Fibroblast of skin of abdomen (primary cell): ENCODE results near the gene PLCL1.
A peak's percentile ranks its signal among the peaks of the same experiment; 100 is the strongest.

Experiments
- DNase-seq: peaks from one replicate; pipeline ENCODE4 v3.0.0-alpha.2; 2013

PLCL1 gene

GRCh38 chr2:198004921-198005829 lies 200.8 kb downstream of the PLCL1 start:
- no peak for DNase-seq

- no peak for DNase-seq
Measured at GRCh38 chr2:198006733-198007132, 202.3 kb downstream of the PLCL1 start.

- no peak for DNase-seq
Measured at GRCh38 chr2:198008230-198008629, 203.8 kb downstream of the PLCL1 start.

DNA sequence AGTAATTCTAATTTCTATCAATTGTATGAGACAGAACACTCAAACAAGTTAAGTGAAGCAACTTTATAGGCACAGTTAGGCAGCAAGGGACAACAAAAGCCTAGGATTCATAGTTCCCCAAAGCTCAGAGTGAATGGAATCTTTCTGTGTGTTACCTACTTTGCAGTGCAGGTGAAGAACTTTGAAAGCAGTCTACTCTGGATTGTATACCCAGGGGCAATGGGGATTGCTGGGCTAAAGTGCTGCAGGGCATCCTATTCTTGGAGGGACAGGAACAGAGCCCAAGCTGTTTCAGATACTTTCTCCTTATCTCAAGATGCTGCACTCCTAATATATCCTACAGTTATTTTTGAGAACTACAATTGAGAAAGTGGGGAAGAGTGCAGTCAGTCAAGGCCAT lies 207.6 kb downstream of the PLCL1 start:
- no peak for DNase-seq

DNA sequence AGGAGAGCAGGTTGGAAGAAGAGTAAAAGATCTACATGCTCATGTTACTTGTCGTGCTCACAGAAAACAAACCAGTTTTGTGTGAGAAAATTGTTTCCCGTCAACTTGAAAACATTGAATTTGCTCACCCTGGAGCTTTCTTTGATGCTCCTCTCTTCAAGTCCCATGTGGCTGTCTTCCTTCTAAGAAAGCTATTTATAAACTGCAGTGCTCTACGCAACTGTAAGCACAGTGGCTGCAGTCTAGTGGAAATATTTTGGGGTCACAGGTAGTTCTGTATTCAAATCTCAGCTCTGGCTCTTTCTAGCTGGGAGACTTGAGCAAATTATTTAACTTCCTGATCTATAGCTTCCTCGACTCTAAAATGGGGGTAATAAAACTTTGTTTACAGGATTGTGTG lies 211.8 kb downstream of the PLCL1 start:
- no peak for DNase-seq

- DNase-seq = no peak
Measured at GRCh38 chr2:198017068-198017467, 212.7 kb downstream of the PLCL1 start.

GRCh38 chr2:198028955-198029354 lies 224.6 kb downstream of the PLCL1 start:
- DNase-seq = no peak

DNA sequence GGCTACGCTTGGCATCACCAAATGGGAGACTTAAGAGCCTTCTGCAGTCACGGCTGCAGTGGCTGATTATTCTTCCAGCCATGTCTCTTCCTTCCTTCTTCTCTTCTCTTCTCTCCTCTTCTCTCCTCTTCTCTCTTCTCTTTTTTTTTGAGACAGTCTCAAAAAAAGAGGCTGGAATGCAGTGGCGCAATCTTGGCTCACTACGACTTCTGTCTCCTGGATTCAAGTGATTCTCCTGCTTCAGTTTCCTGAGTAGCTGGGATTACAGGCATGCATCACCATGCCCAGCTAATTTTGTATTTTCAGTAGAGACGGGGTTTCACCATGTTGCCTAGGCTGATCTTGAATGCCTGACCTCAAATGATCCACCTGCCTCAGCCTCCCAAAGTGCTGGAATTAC lies 225.2 kb downstream of the PLCL1 start:
- DNase-seq = peak; percentile 3

DNA sequence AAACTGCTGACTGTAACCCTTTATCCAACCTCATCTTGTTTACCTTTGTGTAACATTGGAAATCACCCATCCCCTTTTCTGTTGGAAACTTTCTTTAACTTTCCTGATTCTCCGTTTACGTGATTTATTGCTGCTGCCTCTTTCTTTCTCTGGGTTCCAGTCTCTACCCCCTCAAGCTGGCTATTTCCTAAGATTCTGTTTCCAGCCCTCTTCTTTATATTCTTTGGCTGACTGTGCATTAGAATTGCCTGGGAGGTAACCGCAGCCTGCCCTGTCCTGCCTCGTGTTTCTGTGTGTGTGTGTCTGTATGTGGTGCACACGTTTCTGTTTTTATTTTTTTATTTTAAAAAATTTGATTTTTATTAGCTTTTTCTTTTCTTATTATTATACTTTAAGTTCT lies 229.2 kb downstream of the PLCL1 start:
- DNase-seq = no peak

DNA sequence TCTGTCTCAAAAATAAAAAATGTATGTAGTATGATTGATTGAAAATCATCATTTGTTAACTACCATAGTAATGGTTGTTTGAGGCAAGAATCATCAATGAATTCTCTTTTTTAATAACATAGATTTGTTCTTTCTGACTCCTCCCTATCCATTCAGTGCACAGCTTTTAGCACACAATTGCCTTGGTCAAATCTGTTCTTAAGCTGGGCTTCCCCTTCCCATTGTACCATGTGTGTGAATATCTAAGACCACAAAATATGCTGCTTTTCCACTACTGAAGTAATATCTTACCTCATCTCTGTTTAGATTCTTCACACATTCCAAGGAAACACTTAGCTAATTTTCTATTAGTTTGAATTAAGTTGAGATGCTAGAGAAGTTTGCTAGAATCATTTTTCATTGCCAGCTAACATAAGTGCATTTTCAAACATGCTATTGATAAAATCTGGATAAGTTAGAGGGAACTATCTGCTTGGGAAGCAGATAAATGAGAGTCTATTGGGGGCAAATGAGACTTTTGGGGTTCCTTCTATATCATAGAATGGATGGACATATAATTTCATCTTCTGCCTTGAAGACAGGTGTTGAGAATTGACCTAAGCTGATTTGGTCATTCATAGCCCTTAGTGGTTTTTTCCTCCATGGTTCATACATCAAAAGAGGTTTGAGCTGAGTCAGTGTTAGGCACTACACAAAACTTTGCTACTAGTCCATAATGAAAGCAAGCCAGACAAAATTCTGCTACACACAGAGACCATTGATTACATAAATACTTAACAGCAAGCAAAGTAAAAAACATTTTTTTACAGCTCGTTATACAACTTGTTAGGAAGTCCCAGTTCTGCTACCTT lies 231.9 kb downstream of the PLCL1 start:
- no peak for DNase-seq

DNA sequence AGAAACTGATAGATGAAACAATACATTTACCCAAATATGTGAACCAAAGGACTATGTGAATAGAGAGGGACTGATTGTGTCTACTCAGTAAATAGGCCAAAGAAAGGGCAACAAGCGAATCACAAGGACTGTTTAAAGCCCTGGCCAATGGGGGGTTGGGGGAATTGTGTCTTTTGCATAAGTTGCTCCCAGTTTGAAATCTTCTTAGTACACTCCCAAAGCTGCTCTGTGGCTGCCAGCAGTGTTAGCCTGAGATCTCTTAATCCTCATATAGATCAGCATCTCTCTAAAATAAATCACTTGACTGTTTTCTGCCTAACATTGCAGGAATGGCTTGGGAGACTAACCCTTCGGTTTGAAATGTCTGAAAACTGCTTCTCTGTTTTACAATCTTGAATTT lies 236.4 kb downstream of the PLCL1 start:
- DNase-seq = no peak

GRCh38 chr2:198042189-198042588 lies 237.8 kb downstream of the PLCL1 start:
- no peak for DNase-seq

GRCh38 chr2:198044777-198045176 lies 240.4 kb downstream of the PLCL1 start:
- peak; percentile 12 for DNase-seq

GRCh38 chr2:198045227-198045626 lies 240.8 kb downstream of the PLCL1 start:
- DNase-seq = peak; percentile 21

GRCh38 chr2:198052741-198053140 lies 248.3 kb downstream of the PLCL1 start:
- no peak for DNase-seq

DNA sequence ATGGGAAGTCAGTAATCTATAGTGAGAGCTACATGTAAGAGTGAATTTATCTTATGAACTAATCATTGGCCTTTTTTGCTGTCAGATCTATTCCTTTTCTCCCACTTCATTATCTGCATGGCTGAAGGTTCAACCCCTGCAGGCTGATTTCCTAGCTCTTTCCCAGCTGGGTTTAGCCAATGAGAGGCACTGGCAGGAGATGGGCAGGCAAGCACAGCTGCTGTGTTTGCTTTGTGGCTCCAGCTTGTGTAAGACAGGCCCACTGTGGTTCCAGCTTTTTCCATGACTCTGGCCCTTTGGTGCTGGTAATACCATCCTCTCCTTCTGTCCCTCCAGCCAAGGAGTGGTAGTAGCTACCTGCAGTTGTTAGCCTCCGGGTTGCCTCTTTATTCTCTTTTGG lies 248.8 kb downstream of the PLCL1 start:
- no peak for DNase-seq

DNA sequence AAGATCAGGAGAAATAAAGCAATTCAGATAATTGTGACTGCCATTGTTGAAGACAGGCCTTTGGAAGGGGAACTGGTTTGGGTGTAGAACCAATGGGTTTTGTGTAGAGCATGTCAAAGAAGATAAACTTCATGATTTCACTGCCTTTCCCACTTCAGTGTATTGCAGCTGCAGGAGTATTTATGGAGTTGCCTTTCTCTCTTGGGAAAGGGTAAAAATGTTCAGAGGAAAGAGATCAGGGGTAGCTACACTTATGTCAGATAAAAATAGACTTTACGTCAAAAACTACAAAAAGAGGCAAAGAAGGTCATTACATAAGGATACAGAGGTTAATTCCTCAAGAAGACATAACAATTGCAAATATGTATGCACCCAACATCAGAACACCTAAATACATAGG lies 249.4 kb downstream of the PLCL1 start:
- no peak for DNase-seq

- peak; percentile 15 for DNase-seq
Measured at GRCh38 chr2:198054299-198054698, 249.9 kb downstream of the PLCL1 start.

DNA sequence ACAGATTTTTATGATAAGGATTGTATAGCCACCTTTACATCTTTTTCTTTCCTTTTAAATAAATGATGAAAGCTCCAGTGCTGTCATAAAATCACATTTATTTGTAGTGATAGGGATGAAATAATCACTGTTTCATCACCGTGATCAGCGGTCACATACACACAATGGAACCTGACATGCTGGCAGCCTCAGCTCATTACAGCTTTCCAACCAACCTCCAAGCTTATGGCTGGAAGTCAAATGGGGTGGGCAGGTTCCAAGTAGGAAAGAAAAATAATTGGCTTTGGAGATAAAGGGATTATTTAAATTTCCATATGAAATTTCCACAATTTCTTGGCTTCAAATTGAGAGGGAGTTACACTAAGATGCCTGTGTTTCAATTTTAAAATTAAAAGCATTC lies 251.3 kb downstream of the PLCL1 start:
- DNase-seq = no peak

DNA sequence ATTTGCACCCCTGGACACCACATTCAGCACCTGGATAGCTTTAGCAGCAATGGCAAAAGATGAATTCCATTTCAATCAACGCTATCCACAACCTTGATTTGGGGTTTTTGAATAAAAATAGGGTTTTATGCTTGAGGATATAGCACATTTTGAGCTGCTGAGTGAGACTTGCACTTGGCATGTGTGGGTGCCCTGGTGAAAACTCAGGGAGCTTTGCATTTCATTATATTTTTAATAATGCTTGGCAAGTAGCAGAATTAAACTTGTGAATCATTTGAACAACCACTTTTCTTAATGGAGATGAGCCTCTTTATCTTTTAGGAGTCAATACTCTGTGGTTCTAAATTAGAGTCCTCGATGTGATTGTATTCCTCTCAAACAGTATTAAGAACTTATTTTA lies 252.4 kb downstream of the PLCL1 start:
- no peak for DNase-seq

GRCh38 chr2:198059800-198060199 lies 255.4 kb downstream of the PLCL1 start:
- no peak for DNase-seq

GRCh38 chr2:198060277-198060676 lies 255.9 kb downstream of the PLCL1 start:
- DNase-seq = no peak

GRCh38 chr2:198062826-198063225 lies 258.4 kb downstream of the PLCL1 start:
- DNase-seq = no peak

DNA sequence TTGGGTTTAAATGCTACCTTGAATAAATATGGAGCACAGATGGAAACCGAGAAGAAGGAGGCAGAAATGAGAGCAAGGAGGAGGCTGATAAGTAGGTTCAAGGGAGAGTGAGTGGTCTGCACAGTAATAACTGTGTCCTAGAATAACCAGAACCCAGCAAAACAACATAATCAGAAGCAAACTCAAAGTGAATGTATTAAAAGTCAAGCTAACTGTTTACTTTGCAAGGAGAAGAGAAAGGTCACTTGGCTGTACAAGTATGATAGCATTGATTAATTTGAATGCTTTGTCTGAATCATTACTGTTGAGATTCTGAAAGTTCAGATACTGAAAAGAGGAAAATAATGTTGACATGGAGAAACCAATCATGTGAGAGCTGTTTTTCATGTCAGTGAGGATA lies 258.8 kb downstream of the PLCL1 start:
- no peak for DNase-seq
